GM10266 (cell line): ENCODE results near the gene AMER2.

ENCODE experiments used
- DNase-seq: peaks from one replicate; pipeline ENCODE4 v3.0.0; 2012; ENCODE audit errors: extremely low spot score
- CTCF ChIP-seq: IDR thresholded peaks from 2 replicates; pipeline ENCODE4 v1.5.1; 2012; ENCODE audit warnings: mild to moderate bottlenecking, low read depth; ENCODE audit not compliant: control insufficient read depth, insufficient read depth; ENCODE audit errors: missing control alignments

Gene AMER2

GRCh38 chr13:25181597-25181996, 9.5 kb upstream of the AMER2 start:
- DNase-seq, result peak; percentile 40
- no peak for TF ChIP-seq CTCF

- no peak for TF ChIP-seq CTCF
- DNase-seq, result peak; percentile 60
These were observed 8.9 kb upstream of the AMER2 start for GRCh38 chr13:25180775-25181537.

GRCh38 chr13:25179832-25180774, 8.0 kb upstream of the AMER2 start:
- TF ChIP-seq CTCF, result no peak
- DNase-seq, result no peak

DNA sequence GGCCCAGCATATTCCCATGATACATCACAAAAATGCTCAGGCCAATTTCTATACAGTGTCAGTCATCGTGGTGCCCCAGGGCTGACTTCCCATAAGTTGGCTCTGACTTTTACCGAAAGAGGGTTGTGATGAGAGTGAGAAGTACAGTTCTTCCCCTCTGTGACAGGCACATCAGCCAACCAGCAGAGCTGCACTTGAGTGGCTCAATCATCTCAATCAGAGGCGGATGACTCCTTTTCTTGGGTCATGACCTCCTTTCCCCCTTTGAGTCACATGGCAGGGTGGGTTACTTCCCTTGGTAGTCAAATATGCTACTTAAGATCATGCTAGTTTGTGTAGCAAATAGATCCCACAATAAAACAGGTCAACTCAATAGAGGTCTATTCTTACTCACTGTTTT, 6.9 kb upstream of the AMER2 start:
- no peak for TF ChIP-seq CTCF
- DNase-seq, result no peak

DNA sequence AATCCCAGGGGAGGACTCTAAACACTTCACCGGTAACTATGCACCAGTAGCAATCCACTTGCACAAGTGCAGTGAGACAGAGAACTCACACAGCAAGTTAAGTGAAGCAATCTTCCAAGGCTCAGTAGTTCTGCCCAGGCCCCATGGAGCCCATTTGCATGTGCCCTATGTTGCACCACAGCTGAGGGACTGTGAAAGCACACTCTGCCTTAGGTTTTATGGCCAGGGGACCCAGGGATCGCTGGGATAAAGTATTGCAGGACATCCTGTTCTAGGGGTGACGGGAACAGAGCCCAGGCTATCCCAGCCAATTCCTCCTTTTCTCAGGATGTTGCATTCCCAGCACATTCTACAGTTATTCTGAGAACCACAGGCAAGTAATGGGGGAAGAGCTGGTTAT, 6.0 kb upstream of the AMER2 start:
- no peak for TF ChIP-seq CTCF
- no peak for DNase-seq

GRCh38 chr13:25177636-25178035, 5.5 kb upstream of the AMER2 start:
- no peak for TF ChIP-seq CTCF
- DNase-seq, result no peak

GRCh38 chr13:25177012-25177411, 4.9 kb upstream of the AMER2 start:
- DNase-seq, result no peak
- TF ChIP-seq CTCF, result no peak
